GM12878 (cell line): ENCODE measurements around the gene ANK2. TPM values are rescaled to one million over a fixed set of nuclear protein-coding genes. Genes with fewer than 3 reads are reported as not detected.

Source experiments
- ATAC-seq: fragments of 200-7000 bp; cut with Tn5 transposase; 3 replicates; pipeline ENCODE4 v1.9.1; 2020; ENCODE audit warnings: mild to moderate bottlenecking, moderate library complexity
- BruUV-seq: library from RNA; stranded (reverse); fragments of 400-500 nt; replicated peaks from 2 replicates; lab custom pipeline; 2021; lab: Mats Ljungman, UMichigan
- CTCF ChIA-PET: fragments of 300-600 bp; sonication (Branson Sonifier 250); formaldehyde crosslinking; extraction: SDS; loops from one replicate; lab custom pipeline; 2021; ENCODE audit warnings: inconsistent platforms; lab: Yijun Ruan, JAX
- POLR2A ChIA-PET: fragments of 350-600 bp; formaldehyde crosslinking; extraction: SDS; loops from one replicate; lab custom pipeline; 2021; ENCODE audit warnings: inconsistent platforms; lab: Charles Lee
- RAD21 ChIA-PET: fragments of 300-600 bp; sonication (Branson Sonifier 250); formaldehyde crosslinking; loops from one replicate; lab custom pipeline; 2023; ENCODE audit warnings: antibody characterized with exemption; ENCODE audit not compliant: unreplicated experiment; lab: Charles Lee
- SMC1A ChIA-PET: fragments of 300-600 bp; sonication (Branson Sonifier 250); formaldehyde crosslinking; loops from one replicate; lab custom pipeline; 2023; ENCODE audit not compliant: unreplicated experiment, uncharacterized antibody; lab: Charles Lee
- DNase-seq: peaks from one replicate; pipeline ENCODE4 v3.0.0-alpha.2; 2011; ENCODE audit warnings: low read depth, low spot score
- FAIRE-seq: peaks from 3 replicates; lab custom pipeline; 2011; peaks lifted over from hg19 to GRCh38; lab: Jason Lieb, UNC
- H2AFZ ChIP-seq: 2 replicates; pipeline ENCODE4 v1.6.0; 2011; ENCODE audit warnings: low read depth, low read length, control low read depth; ENCODE audit not compliant: control insufficient read depth
- H3K27ac ChIP-seq: 2 replicates; pipeline ENCODE4 v1.5.1; 2011; ENCODE audit warnings: control low read depth; ENCODE audit not compliant: control insufficient read depth, insufficient read depth
- H3K27me3 ChIP-seq, 2 experiments: replicated peaks in 1 of 2; 2 replicates each; pipeline versions ENCODE4 v1.6.0 to v1.6.1; 2011; ENCODE audit warnings: low read length in 1 of 2; ENCODE audit not compliant: control insufficient read depth in 2 of 2, insufficient read depth in 2 of 2
- H3K36me3 ChIP-seq, 2 experiments: 2 replicates each; pipeline ENCODE4 v1.5.1; 2011; ENCODE audit warnings: low read length in 1 of 2; ENCODE audit not compliant: control insufficient read depth in 2 of 2, insufficient read depth in 2 of 2
- H3K4me1 ChIP-seq: 2 replicates; pipeline ENCODE4 v1.6.1; 2011; ENCODE audit warnings: mild to moderate bottlenecking, low read length, moderate library complexity, mixed read lengths; ENCODE audit not compliant: control insufficient read depth, insufficient read depth
- H3K4me2 ChIP-seq: 2 replicates; pipeline ENCODE4 v1.6.0; 2011; ENCODE audit warnings: control low read depth; ENCODE audit not compliant: control insufficient read depth, insufficient read depth
- H3K4me3 ChIP-seq: fragments of 200-600 bp; sonication (generic); 2 replicates; pipeline ENCODE4 v1.5.1; 2016
- H3K79me2 ChIP-seq: 2 replicates; pipeline ENCODE4 v1.6.0; 2011; ENCODE audit warnings: low read length; ENCODE audit not compliant: control insufficient read depth, insufficient read depth
- H3K9ac ChIP-seq: 2 replicates; pipeline ENCODE4 v1.8.0; 2011; ENCODE audit warnings: low read length, control low read depth, mixed read lengths; ENCODE audit not compliant: control insufficient read depth, insufficient read depth
- H3K9me3 ChIP-seq: replicated peaks from 3 replicates; pipeline ENCODE4 v1.5.1; 2011; ENCODE audit warnings: mild to moderate bottlenecking, low read length; ENCODE audit not compliant: control insufficient read depth, insufficient read depth
- H4K20me1 ChIP-seq: 2 replicates; pipeline ENCODE4 v1.6.0; 2011; ENCODE audit not compliant: control insufficient read depth, insufficient read depth
- CHD1 ChIP-seq: IDR thresholded peaks from 2 replicates; pipeline ENCODE4 v1.6.1; 2012; ENCODE audit warnings: low read depth, low read length, improper control_type of control experiment
- DPF2 ChIP-seq: fragments of 450-650 bp; IDR thresholded peaks from 2 replicates; pipeline ENCODE4 v1.6.1; 2017; ENCODE audit warnings: mild to moderate bottlenecking
- EZH2 ChIP-seq: IDR thresholded peaks from 2 replicates; pipeline ENCODE4 v1.6.1; 2012; ENCODE audit warnings: low read depth, mild to moderate bottlenecking, control low read depth, inconsistent platforms, low read length, borderline replicate concordance; ENCODE audit not compliant: control insufficient read depth
- IKZF2 ChIP-seq, 2 experiments: fragments of 450-650 bp; IDR thresholded peaks; 2 replicates each; pipeline ENCODE4 v1.6.1; 2017; ENCODE audit warnings: mild to moderate bottlenecking in 2 of 2, moderate library complexity in 2 of 2
- KDM1A ChIP-seq: fragments of 200-600 bp; sonication (generic); IDR thresholded peaks from 2 replicates; pipeline ENCODE4 v1.6.1; 2016; ENCODE audit warnings: borderline replicate concordance
- KLF5 ChIP-seq: fragments of 450-650 bp; IDR thresholded peaks from 2 replicates; pipeline ENCODE4 v1.6.1; 2014; ENCODE audit warnings: mild to moderate bottlenecking; ENCODE audit not compliant: partially characterized antibody
- MXI1 ChIP-seq: fragments of 150-350 bp; IDR thresholded peaks from 2 replicates; pipeline ENCODE4 v1.6.1; 2011; ENCODE audit warnings: low read depth, mild to moderate bottlenecking, inconsistent platforms, low read length, improper control_type of control experiment
- PAX5 ChIP-seq: IDR thresholded peaks from 2 replicates; pipeline ENCODE4 v1.6.1; 2011; ENCODE audit warnings: low read depth, low read length, borderline replicate concordance
- PAX8 ChIP-seq: fragments of 450-650 bp; IDR thresholded peaks from 2 replicates; pipeline ENCODE4 v1.6.1; 2017; ENCODE audit warnings: mild to moderate bottlenecking, moderate library complexity
- RAD51 ChIP-seq: fragments of 450-650 bp; IDR thresholded peaks from 2 replicates; pipeline ENCODE4 v1.6.1; 2016; ENCODE audit warnings: moderate library complexity, mild to moderate bottlenecking, inconsistent platforms
- RB1 ChIP-seq: fragments of 450-650 bp; formaldehyde crosslinking; IDR thresholded peaks from 2 replicates; pipeline ENCODE4 v1.6.1; 2017; ENCODE audit warnings: mild to moderate bottlenecking, borderline replicate concordance
- RBBP5 ChIP-seq: fragments of 200-600 bp; sonication (generic); conservative IDR thresholded peaks from 2 replicates; pipeline ENCODE4 v1.6.1; 2016
- SIN3A ChIP-seq: IDR thresholded peaks from 2 replicates; pipeline ENCODE4 v1.6.1; 2012; ENCODE audit warnings: low read depth, low read length, improper control_type of control experiment
- SP1 ChIP-seq: IDR thresholded peaks from one replicate; pipeline ENCODE4 v1.6.1; 2011; ENCODE audit warnings: low read depth, low read length
- SPI1 ChIP-seq: IDR thresholded peaks from 2 replicates; pipeline ENCODE4 v1.6.1; 2011; ENCODE audit warnings: low read depth, mild to moderate bottlenecking, low read length, moderate library complexity, borderline replicate concordance; ENCODE audit not compliant: insufficient read depth
- SUZ12 ChIP-seq: fragments of 200-600 bp; sonication (generic); IDR thresholded peaks from one replicate; pipeline ENCODE4 v1.6.1; 2018; ENCODE audit warnings: antibody characterized with exemption, mild to moderate bottlenecking; ENCODE audit not compliant: unreplicated experiment
- ZBED1 ChIP-seq: IDR thresholded peaks from 2 replicates; pipeline ENCODE4 v1.6.1; 2016; ENCODE audit warnings: borderline replicate concordance
- WGBS: methylation state at CpG from one replicate; pipeline ENCODE4 v1.1.6; 2016; ENCODE audit warnings: low lambda C conversion rate; ENCODE audit not compliant: insufficient replicate concordance, insufficient coverage; ENCODE audit errors: missing lambda C conversion rate; 5-methylcytosine and 5-hydroxymethylcytosine counted together
- in situ Hi-C: fragments of 300-500 bp; cut with MboI; formaldehyde crosslinking; loops from 9 replicates; pipeline ENCODE4 v1.14.3; 2018; ENCODE audit warnings: mixed read lengths
- intact Hi-C: fragments of 100-400 bp; cut with micrococcal nuclease; formaldehyde crosslinking; loops from one replicate; pipeline ENCODE4 v1.14.2; 2022; ENCODE audit not compliant: unreplicated experiment
- polyA plus RNA-seq, 11 experiments: library from polyadenylated mRNA; depleted of rRNA in 4 of 11; unstranded in 6 of 11; stranded (reverse) in 5 of 11; fragments of >200 nt; fragmentation: Nextera tagmentation in 4 of 11; fragmentation: Illumina TruSeq in 1 of 11; extraction: Ambion mirVana in 4 of 11; extraction: Trizol in 1 of 11; gene quantifications; 1 replicate in 1 of 11; 2 replicates in 10 of 11; pipeline versions ENCODE4 v1.2.1 to v1.2.3, GENCODE V29; 2011 to 2016; ENCODE audit warnings: inconsistent platforms in 2 of 11, missing spikeins in 2 of 11, low read depth in 1 of 11
- total RNA-seq, 4 experiments: library from RNA; depleted of rRNA in 3 of 4; stranded (reverse); fragments of >200 nt in 3 of 4; fragmentation: Illumina TruSeq in 1 of 4; extraction: Trizol in 1 of 4; gene quantifications; 2 replicates each; pipeline versions ENCODE4 v1.2.1 to v1.2.3, GENCODE V29; 2013 to 2021

ANK2 gene
- total and polyA plus RNA-seq, 10 of the 15 experiments (the other 5 are each of a cell fraction or from before 2014, with no cell fraction given), result 1.6 to 13.0 (median 4.1) TPM

DNA sequence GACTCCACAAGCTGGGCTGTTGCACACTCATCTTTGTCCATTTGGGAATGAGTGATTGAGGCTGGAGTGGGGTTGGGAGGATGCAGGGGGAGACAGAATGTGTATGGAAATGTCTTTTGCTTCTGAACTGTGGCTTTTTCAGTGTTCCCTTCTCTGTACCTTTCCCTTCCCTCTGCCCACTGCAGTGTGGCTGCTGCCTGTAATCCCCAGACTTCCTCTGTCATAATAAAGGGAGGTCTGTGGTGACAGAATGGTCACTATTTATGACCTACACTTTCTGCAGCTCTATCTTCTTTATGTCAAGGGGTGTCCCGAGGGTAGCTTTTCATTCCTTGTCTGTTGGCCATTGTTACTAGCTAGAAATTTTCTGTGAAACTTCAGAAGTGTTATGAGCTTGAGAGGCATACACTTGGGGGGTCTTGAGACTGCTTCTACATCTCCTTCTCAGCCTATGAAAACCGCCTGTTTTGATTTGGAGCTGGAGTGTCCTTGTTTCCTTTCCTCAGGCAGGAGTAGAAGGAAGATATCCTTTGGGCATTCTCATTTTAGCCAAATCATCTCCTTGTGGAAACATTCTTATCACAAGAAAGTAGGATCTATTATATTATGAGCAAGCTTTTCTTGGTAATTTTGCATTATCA is 63.0 kb downstream of the ANK2 start:
- RAD21 ChIA-PET, result no interaction called here
- Histone ChIP-seq H4K20me1 (no peaks in the 10 kb centered on the region), H2AFZ (no peak overlapping the region), H3K9me3 (no peaks in the 10 kb centered on the region), H3K27me3 (no peaks in the 10 kb centered on the region), H3K27ac (no peak overlapping the region), H3K4me2 (no peak overlapping the region), H3K4me3 (no peak overlapping the region), H3K79me2 (no peaks in the 10 kb centered on the region), H3K36me3 (no peaks in the 10 kb centered on the region), H3K4me1 (no peaks in the 10 kb centered on the region), H3K9ac (no peak overlapping the region)
- SMC1A ChIA-PET, result interaction anchor here (0.6 to 2.7 kb wide), 5 partner anchors 11 to 60 kb away, joined by 3 to 12 read pairs (median 3); no protein-coding TSS in a partner anchor
- in situ Hi-C loops, result no loop called here
- WGBS, result 49% methylated on average over 2 of the region's 2 CpGs
- no TSS peak for BruUV-seq
- CTCF ChIA-PET, result interaction anchor here (1.4 to 1.8 kb wide), 2 partner anchors 11 to 14 kb away, joined by 3 to 4 read pairs; no protein-coding TSS in a partner anchor
- DNase-seq (no peak), ATAC-seq (no peak), FAIRE-seq (no peak)
- POLR2A ChIA-PET, result no interaction called here
- no peak for TF ChIP-seq RB1
- no peak for TF ChIP-seq SUZ12
- no peak for TF ChIP-seq ZBED1
- TF ChIP-seq MXI1, result no peak
- no peak for TF ChIP-seq IKZF2 (IDR thresholded peaks at IDR 0.05)
- no peak for TF ChIP-seq DPF2
- TF ChIP-seq SIN3A, result no peak
- no peak for TF ChIP-seq CHD1
- no peak for TF ChIP-seq RAD51
- TF ChIP-seq SPI1, result no peak
- no peak for TF ChIP-seq KDM1A
- TF ChIP-seq EZH2, result no peak
- no peak for TF ChIP-seq RBBP5
- TF ChIP-seq PAX8, result no peak
- no peak for TF ChIP-seq PAX5
- TF ChIP-seq SP1, result no peak
- TF ChIP-seq KLF5, result no peak
- intact Hi-C loops, result no loop called here
